ENCODE measurements around the gene MTMR10.

The MTMR10 gene

DNA sequence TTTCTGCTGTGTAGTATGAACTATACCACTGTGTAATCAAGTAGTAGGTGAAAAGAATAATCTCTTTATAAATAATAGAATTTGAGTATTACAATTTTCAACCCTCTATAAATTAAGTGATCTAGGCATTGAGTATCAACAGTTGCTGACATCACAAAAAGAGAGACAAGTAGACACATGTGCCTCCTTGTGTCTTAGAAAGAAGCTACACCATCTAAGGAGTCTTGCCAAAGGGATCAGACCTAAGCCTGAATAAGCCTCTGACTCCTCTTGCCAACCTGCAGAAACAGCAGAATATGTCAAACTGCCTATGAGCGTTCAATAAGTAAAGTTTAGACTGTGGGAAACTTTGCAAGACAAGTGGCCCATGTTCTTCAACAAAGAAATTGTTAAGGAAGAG lies 5.8 kb upstream of the MTMR10 start:
- H3K4me3 ChIP-seq (ENCODE audit: low read depth, low read length), result no peak overlapping the region
- TF ChIP-seq, protein P1, sequence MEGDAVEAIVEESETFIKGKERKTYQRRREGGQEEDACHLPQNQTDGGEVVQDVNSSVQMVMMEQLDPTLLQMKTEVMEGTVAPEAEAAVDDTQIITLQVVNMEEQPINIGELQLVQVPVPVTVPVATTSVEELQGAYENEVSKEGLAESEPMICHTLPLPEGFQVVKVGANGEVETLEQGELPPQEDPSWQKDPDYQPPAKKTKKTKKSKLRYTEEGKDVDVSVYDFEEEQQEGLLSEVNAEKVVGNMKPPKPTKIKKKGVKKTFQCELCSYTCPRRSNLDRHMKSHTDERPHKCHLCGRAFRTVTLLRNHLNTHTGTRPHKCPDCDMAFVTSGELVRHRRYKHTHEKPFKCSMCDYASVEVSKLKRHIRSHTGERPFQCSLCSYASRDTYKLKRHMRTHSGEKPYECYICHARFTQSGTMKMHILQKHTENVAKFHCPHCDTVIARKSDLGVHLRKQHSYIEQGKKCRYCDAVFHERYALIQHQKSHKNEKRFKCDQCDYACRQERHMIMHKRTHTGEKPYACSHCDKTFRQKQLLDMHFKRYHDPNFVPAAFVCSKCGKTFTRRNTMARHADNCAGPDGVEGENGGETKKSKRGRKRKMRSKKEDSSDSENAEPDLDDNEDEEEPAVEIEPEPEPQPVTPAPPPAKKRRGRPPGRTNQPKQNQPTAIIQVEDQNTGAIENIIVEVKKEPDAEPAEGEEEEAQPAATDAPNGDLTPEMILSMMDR (IDR thresholded peaks at IDR 0.05; ENCODE audit: low read depth, low read length), result no peak

DNA sequence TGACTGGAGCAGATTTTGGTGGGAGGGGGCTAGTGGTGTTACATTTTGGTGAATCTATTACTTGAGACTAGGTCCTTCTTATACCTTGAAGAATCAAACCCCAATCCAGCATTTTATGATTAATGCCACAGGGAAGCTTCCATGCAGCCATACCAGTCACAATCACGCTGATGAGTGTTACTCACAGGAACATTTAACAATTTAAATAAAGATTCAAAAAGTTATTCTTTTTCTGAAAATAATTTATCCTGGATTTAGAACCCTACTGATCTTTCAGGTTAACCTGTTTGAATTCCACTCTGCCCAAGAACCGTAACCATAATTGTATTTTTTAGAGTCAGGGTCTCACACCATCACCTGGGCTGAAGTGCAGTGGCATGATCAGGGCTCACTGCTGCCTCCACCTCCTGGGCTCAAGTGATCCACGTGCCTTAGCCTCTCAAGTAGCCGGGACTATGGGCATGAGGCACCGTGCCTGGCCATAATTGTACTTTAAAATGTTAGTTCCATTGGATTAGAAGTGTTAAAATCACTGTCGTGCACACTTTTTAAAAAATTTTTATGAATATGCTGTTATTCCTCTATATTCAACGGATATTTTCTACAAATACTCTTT lies 929 bp upstream of the MTMR10 start:
- peak overlapping the region; percentile 90 for H3K4me3 ChIP-seq (ENCODE audit: low read depth, low read length)
- TF ChIP-seq, protein P1 (IDR thresholded peaks at IDR 0.05; ENCODE audit: low read depth, low read length), result no peak

DNA sequence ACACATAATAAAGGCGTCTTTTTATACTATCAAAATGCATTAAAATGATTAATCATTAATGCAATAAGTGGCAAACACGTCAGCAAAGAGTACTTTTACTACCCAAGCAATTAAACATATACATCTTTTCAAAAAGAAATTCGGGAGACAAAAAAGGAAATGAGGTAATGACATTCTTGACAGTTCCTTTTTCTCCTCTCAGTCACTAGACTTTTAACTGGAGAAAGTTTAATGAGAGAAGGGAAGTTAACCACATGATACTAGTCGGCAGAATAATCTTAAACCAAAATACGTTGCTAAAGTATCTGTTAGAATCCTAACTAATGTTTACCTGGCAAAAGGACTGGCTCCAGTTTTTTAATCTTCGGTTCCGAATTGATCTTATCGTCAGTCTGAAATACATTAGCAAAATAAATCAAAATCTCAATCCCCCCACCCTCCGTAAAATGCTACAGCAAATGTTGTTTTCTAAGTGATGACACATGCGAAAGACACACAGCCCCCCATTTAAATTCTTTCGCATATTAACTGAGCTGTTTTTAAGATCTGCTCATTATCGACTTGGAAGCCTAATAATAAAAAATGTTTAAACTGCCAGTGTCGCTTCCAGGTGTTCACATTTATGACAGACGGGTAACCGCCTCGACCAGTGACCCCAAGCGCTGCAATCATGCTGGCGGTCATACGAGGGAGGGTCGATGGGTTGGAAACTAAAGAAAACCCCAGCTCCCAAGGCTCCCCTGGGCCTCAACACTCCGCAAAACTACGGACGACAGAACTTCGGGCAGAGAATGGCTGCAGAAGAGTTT lies 778 bp downstream of the MTMR10 start:
- TF ChIP-seq, protein P1 (IDR thresholded peaks at IDR 0.05; ENCODE audit: low read depth, low read length), result no peak
- peak overlapping the region; percentile 90 for H3K4me3 ChIP-seq (ENCODE audit: low read depth, low read length)

DNA sequence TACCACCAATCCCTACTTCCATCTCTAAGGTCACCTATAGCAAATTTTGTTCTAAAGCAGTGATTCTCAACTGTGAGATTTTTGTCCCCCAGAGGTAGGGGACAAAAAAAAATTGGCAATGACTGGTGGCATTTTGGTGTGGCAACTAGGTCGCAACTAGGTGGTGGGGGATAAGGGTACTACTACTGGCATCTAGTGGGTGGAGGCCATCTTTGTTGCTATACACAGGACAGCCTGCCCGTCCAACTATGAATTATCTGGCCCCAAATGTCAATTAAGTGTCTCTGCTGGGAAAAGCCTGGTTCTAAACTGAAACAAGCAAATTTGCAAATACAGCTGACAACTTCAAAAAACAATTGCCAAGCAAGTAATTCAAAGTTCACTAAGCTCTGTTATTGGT lies 1.4 kb downstream of the MTMR10 start:
- peak overlapping the region; percentile 90 for H3K4me3 ChIP-seq (ENCODE audit: low read depth, low read length)
- TF ChIP-seq, protein P1 (IDR thresholded peaks at IDR 0.05; ENCODE audit: low read depth, low read length), result no peak

DNA sequence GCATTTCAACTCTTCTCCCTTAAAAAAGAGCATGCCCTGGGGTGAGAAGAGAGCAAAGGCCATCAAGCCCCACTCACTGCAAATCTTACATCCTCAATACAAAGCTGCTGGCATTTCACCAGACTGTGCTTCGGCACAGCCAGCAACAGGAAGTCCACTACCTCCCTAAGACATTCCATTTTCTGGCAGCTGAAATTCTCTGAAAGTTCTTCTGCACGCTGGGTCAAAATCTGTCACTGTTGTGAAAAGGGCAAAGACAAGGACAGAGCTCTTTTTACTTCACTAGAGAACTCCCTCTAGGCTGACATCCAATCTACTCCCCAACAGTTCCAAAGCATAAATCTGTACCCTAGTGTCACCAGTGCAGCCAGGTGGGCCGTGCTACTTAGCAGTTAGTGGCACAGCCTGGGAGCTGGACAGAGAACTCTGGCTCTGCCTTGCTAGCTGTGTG lies 6.3 kb downstream of the MTMR10 start:
- TF ChIP-seq, protein P1 (IDR thresholded peaks at IDR 0.05; ENCODE audit: low read depth, low read length), result no peak
- H3K4me3 ChIP-seq (ENCODE audit: low read depth, low read length), result no peak overlapping the region

DNA sequence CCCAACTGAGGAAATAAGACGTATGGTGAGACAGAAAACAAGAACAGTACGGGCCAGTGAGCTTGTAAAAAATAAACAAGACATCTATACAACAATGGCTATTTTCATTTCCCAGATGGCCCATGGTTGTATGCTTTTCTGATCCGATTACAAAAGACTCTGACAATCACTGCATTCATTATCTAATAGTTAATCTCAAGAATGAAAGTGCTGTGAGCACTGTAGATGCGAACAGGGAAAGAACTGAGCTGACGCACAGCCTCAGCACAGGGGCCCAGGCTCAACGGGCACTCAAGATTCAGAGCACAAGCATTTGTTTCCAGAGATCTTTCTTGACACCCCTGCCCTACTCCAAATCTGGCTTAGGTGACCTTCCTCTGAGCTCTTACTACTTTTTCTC lies 6.9 kb downstream of the MTMR10 start:
- no peak overlapping the region for H3K4me3 ChIP-seq (ENCODE audit: low read depth, low read length)
- TF ChIP-seq, protein P1 (IDR thresholded peaks at IDR 0.05; ENCODE audit: low read depth, low read length), result no peak

DNA sequence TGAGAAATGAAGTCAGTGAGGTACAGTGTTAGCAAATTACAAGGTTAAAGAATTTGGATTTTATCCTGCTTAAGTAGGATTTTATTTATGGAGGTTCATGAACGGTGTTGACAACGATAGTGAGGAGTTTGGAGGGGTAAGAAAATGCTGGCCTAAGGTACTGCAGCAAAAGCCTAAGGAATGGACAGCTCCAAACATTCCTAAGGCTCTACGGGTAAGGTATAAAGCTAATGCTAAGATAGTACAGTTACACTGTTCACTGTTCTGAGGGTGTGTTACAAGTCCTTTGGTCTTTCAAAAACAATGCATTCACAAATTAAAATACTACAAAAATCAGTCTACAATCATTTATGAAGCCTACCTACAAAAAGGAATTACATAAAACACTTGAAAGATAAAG lies 7.3 kb downstream of the MTMR10 start:
- TF ChIP-seq, protein P1 (IDR thresholded peaks at IDR 0.05; ENCODE audit: low read depth, low read length), result no peak
- H3K4me3 ChIP-seq (ENCODE audit: low read depth, low read length), result no peak overlapping the region

Data from WI38 (cell line).